ENCODE results near the gene P2RY2.
A peak's percentile ranks its signal among the peaks of the same experiment; 100 is the strongest.

P2RY2 gene

GRCh38 chr11:73218830-73219215 is 742 bp downstream of the P2RY2 start:
- POLR2A ChIA-PET: no interaction called here
- H3K36me3 ChIP-seq (ENCODE audit: control insufficient read depth in 4 of 4, insufficient read depth in 4 of 4, low read length in 3 of 4): no peaks in the 10 kb centered on the region
- H3K4me1 ChIP-seq (ENCODE audit: control extremely low read depth in 1 of 4, control insufficient read depth in 4 of 4, insufficient read depth in 4 of 4, low read length in 3 of 4): peaks cover 0 to 44% (median 19%) of the 10 kb centered on the region in 4 experiments
- CTCF ChIA-PET: interaction anchor here (0.8 to 2.1 kb wide), 7 partner anchors 10 to 76 kb away, joined by 4 to 10 read pairs (median 6); no protein-coding TSS in a partner anchor
- no peak for DNase-seq
- WGBS (ENCODE audit: insufficient coverage): 75% methylated on average over 6 of the region's 9 CpGs
- no peaks in the 10 kb centered on the region for H3K9me3 ChIP-seq (ENCODE audit: control extremely low read depth in 1 of 5, control insufficient read depth in 4 of 5, insufficient read depth in 2 of 5, low read depth in 1 of 5, low read length in 4 of 5)
- peak overlapping the region; percentile 8 to 78 (median 64) for H3K4me3 ChIP-seq (ENCODE audit: control insufficient read depth in 1 of 7, extremely low read depth in 1 of 7, insufficient read depth in 4 of 7, low read depth in 2 of 7, low read length in 6 of 7)
- H3K27ac ChIP-seq (ENCODE audit: insufficient read depth in 1 of 2, low read depth in 1 of 2, low read length in 2 of 2, poor library complexity in 1 of 2, severe bottlenecking in 2 of 2): no peak overlapping the region
- peaks cover 0 to 17% (median 5%) of the 10 kb centered on the region in 5 experiments for H3K27me3 ChIP-seq (replicated peaks in 2 of 5; ENCODE audit: control insufficient read depth in 4 of 5, insufficient read depth in 5 of 5, low read length in 4 of 5)

- peaks cover 0 to 17% (median 5%) of the 10 kb centered on the region in 5 experiments for H3K27me3 ChIP-seq (replicated peaks in 2 of 5; ENCODE audit: control insufficient read depth in 4 of 5, insufficient read depth in 5 of 5, low read length in 4 of 5)
- no peaks in the 10 kb centered on the region for H3K36me3 ChIP-seq (ENCODE audit: control insufficient read depth in 4 of 4, insufficient read depth in 4 of 4, low read length in 3 of 4)
- peaks cover 0 to 44% (median 26%) of the 10 kb centered on the region in 4 experiments for H3K4me1 ChIP-seq (ENCODE audit: control extremely low read depth in 1 of 4, control insufficient read depth in 4 of 4, insufficient read depth in 4 of 4, low read length in 3 of 4)
- ChIA-PET CTCF (interaction anchor here (0.8 to 2.1 kb wide), 11 partner anchors 10 to 388 kb away, joined by 3 to 10 read pairs (median 4); no protein-coding TSS in a partner anchor), POLR2A (no interaction called here)
- no peaks in the 10 kb centered on the region for H3K9me3 ChIP-seq (ENCODE audit: control extremely low read depth in 1 of 5, control insufficient read depth in 4 of 5, insufficient read depth in 2 of 5, low read depth in 1 of 5, low read length in 4 of 5)
- WGBS (ENCODE audit: insufficient coverage): 93% methylated on average over 6 of the region's 6 CpGs
- no peak for DNase-seq
- H3K4me3 ChIP-seq (ENCODE audit: control insufficient read depth in 1 of 7, extremely low read depth in 1 of 7, insufficient read depth in 4 of 7, low read depth in 2 of 7, low read length in 6 of 7): no peak overlapping the region
- H3K27ac ChIP-seq (ENCODE audit: insufficient read depth in 1 of 2, low read depth in 1 of 2, low read length in 2 of 2, poor library complexity in 1 of 2, severe bottlenecking in 2 of 2): no peak overlapping the region
Measured at GRCh38 chr11:73219396-73220285, 1.6 kb downstream of the P2RY2 start.

GRCh38 chr11:73221451-73221850 is 3.4 kb downstream of the P2RY2 start:
- no peaks in the 10 kb centered on the region for H3K9me3 ChIP-seq (ENCODE audit: control extremely low read depth in 1 of 5, control insufficient read depth in 4 of 5, insufficient read depth in 2 of 5, low read depth in 1 of 5, low read length in 4 of 5)
- CTCF ChIA-PET: interaction anchor here (1.0 to 1.3 kb wide), 3 partner anchors 14 to 15 kb away, joined by 3 to 4 read pairs (median 3); no protein-coding TSS in a partner anchor
- 94% methylated on average over 3 of the region's 4 CpGs for WGBS (ENCODE audit: insufficient coverage)
- peaks cover 0 to 48% (median 30%) of the 10 kb centered on the region in 4 experiments for H3K4me1 ChIP-seq (ENCODE audit: control extremely low read depth in 1 of 4, control insufficient read depth in 4 of 4, insufficient read depth in 4 of 4, low read length in 3 of 4)
- H3K27ac ChIP-seq (ENCODE audit: insufficient read depth in 1 of 2, low read depth in 1 of 2, low read length in 2 of 2, poor library complexity in 1 of 2, severe bottlenecking in 2 of 2): no peak overlapping the region
- peaks cover 0 to 17% (median 5%) of the 10 kb centered on the region in 5 experiments for H3K27me3 ChIP-seq (replicated peaks in 2 of 5; ENCODE audit: control insufficient read depth in 4 of 5, insufficient read depth in 5 of 5, low read length in 4 of 5)
- H3K36me3 ChIP-seq (ENCODE audit: control insufficient read depth in 4 of 4, insufficient read depth in 4 of 4, low read length in 3 of 4): no peaks in the 10 kb centered on the region
- no peak overlapping the region for H3K4me3 ChIP-seq (ENCODE audit: control insufficient read depth in 1 of 7, extremely low read depth in 1 of 7, insufficient read depth in 4 of 7, low read depth in 2 of 7, low read length in 6 of 7)
- DNase-seq: no peak
- POLR2A ChIA-PET: no interaction called here

GRCh38 chr11:73221996-73222395 is 3.9 kb downstream of the P2RY2 start:
- peaks cover 0 to 48% (median 30%) of the 10 kb centered on the region in 4 experiments for H3K4me1 ChIP-seq (ENCODE audit: control extremely low read depth in 1 of 4, control insufficient read depth in 4 of 4, insufficient read depth in 4 of 4, low read length in 3 of 4)
- H3K27ac ChIP-seq (ENCODE audit: insufficient read depth in 1 of 2, low read depth in 1 of 2, low read length in 2 of 2, poor library complexity in 1 of 2, severe bottlenecking in 2 of 2): no peak overlapping the region
- ChIA-PET POLR2A (no interaction called here), CTCF (interaction anchor here (0.6 to 1.0 kb wide), 2 partner anchors 9 to 15 kb away, joined by 3 read pairs; no protein-coding TSS in a partner anchor)
- H3K36me3 ChIP-seq (ENCODE audit: control insufficient read depth in 4 of 4, insufficient read depth in 4 of 4, low read length in 3 of 4): no peaks in the 10 kb centered on the region
- 100% methylated on average over 4 of the region's 5 CpGs for WGBS (ENCODE audit: insufficient coverage)
- no peak overlapping the region for H3K4me3 ChIP-seq (ENCODE audit: control insufficient read depth in 1 of 7, extremely low read depth in 1 of 7, insufficient read depth in 4 of 7, low read depth in 2 of 7, low read length in 6 of 7)
- no peaks in the 10 kb centered on the region for H3K9me3 ChIP-seq (ENCODE audit: control extremely low read depth in 1 of 5, control insufficient read depth in 4 of 5, insufficient read depth in 2 of 5, low read depth in 1 of 5, low read length in 4 of 5)
- no peak for DNase-seq
- peaks cover 0 to 17% (median 5%) of the 10 kb centered on the region in 5 experiments for H3K27me3 ChIP-seq (replicated peaks in 2 of 5; ENCODE audit: control insufficient read depth in 4 of 5, insufficient read depth in 5 of 5, low read length in 4 of 5)

GRCh38 chr11:73223998-73224730 is 6.1 kb downstream of the P2RY2 start:
- Histone ChIP-seq H3K27me3 (replicated peaks in 2 of 5; ENCODE audit: control insufficient read depth in 4 of 5, insufficient read depth in 5 of 5, low read length in 4 of 5) (peaks cover 0 to 6% (median 3%) of the 10 kb centered on the region in 5 experiments), H3K4me3 (ENCODE audit: control insufficient read depth in 1 of 7, extremely low read depth in 1 of 7, insufficient read depth in 4 of 7, low read depth in 2 of 7, low read length in 6 of 7) (no peak overlapping the region), H3K9me3 (ENCODE audit: control extremely low read depth in 1 of 5, control insufficient read depth in 4 of 5, insufficient read depth in 2 of 5, low read depth in 1 of 5, low read length in 4 of 5) (no peaks in the 10 kb centered on the region), H3K36me3 (ENCODE audit: control insufficient read depth in 4 of 4, insufficient read depth in 4 of 4, low read length in 3 of 4) (no peaks in the 10 kb centered on the region), H3K4me1 (ENCODE audit: control extremely low read depth in 1 of 4, control insufficient read depth in 4 of 4, insufficient read depth in 4 of 4, low read length in 3 of 4) (peaks cover 0 to 30% (median 17%) of the 10 kb centered on the region in 4 experiments), H3K27ac (ENCODE audit: insufficient read depth in 1 of 2, low read depth in 1 of 2, low read length in 2 of 2, poor library complexity in 1 of 2, severe bottlenecking in 2 of 2) (no peak overlapping the region)
- peak; percentile 14 to 51 (median 47) for DNase-seq
- ChIA-PET CTCF (interaction anchor here (0.7 to 1.7 kb wide), 7 partner anchors 9 to 39 kb away, joined by 3 to 5 read pairs (median 4); no protein-coding TSS in a partner anchor), POLR2A (interaction anchor here (0.6 kb wide), 1 partner anchor 10 kb away, joined by 3 read pairs; no protein-coding TSS in a partner anchor)
- 54% methylated on average over 9 of the region's 10 CpGs for WGBS (ENCODE audit: insufficient coverage)

- no peaks in the 10 kb centered on the region for H3K9me3 ChIP-seq (ENCODE audit: control extremely low read depth in 1 of 5, control insufficient read depth in 4 of 5, insufficient read depth in 2 of 5, low read depth in 1 of 5, low read length in 4 of 5)
- DNase-seq: no peak
- CTCF ChIA-PET: interaction anchor here (1.1 to 2.3 kb wide), 6 partner anchors 8 to 18 kb away, joined by 3 to 13 read pairs (median 4); no protein-coding TSS in a partner anchor
- 90% methylated on average over 2 of the region's 3 CpGs for WGBS (ENCODE audit: insufficient coverage)
- peaks cover 0 to 34% (median 17%) of the 10 kb centered on the region in 4 experiments for H3K4me1 ChIP-seq (ENCODE audit: control extremely low read depth in 1 of 4, control insufficient read depth in 4 of 4, insufficient read depth in 4 of 4, low read length in 3 of 4)
- H3K27me3 ChIP-seq (replicated peaks in 2 of 5; ENCODE audit: control insufficient read depth in 4 of 5, insufficient read depth in 5 of 5, low read length in 4 of 5): no peaks in the 10 kb centered on the region
- POLR2A ChIA-PET: no interaction called here
- H3K27ac ChIP-seq (ENCODE audit: insufficient read depth in 1 of 2, low read depth in 1 of 2, low read length in 2 of 2, poor library complexity in 1 of 2, severe bottlenecking in 2 of 2): no peak overlapping the region
- H3K36me3 ChIP-seq (ENCODE audit: control insufficient read depth in 4 of 4, insufficient read depth in 4 of 4, low read length in 3 of 4): no peaks in the 10 kb centered on the region
- H3K4me3 ChIP-seq (ENCODE audit: control insufficient read depth in 1 of 7, extremely low read depth in 1 of 7, insufficient read depth in 4 of 7, low read depth in 2 of 7, low read length in 6 of 7): no peak overlapping the region
Measured at GRCh38 chr11:73225001-73225686, 7.1 kb downstream of the P2RY2 start.
